Glomerular visceral epithelial cell (primary cell): ENCODE measurements around the gene GATC.
A peak's percentile ranks its signal among the peaks of the same experiment; 100 is the strongest.
"Not testable (repeated sequence)": the region's sequence is repeated elsewhere in the genome, so short reads cannot be mapped to it uniquely, and the experiment has no call there.

Source experiments
- DNase-seq: peaks from one replicate; pipeline ENCODE4 v3.0.0-alpha.2; 2016; ENCODE audit errors: extremely low spot score

GATC gene

GRCh38 chr12:120437735-120438494, 8.3 kb upstream of the GATC start, which contains the start of gene COX6A1:
COX6A1 (plus strand) TSS chr12:120438113; CDS start chr12:120438127, 14 bp downstream.
- peak; percentile 98 for DNase-seq

- DNase-seq: no peak
These were observed 7.6 kb upstream of the GATC start for GRCh38 chr12:120438495-120439198.

- peak; percentile 69 for DNase-seq
These were observed 6.5 kb upstream of the GATC start for GRCh38 chr12:120439646-120440247.

- no peak for DNase-seq
These were observed 1.6 kb upstream of the GATC start for GRCh38 chr12:120444676-120445075.

- DNase-seq: not testable (repeated sequence)
These were observed 567 bp downstream of the GATC start for GRCh38 chr12:120446844-120447178.

GRCh38 chr12:120447992-120448391, 1.7 kb downstream of the GATC start:
- DNase-seq: no peak

- not testable (repeated sequence) for DNase-seq
These were observed 6.3 kb downstream of the GATC start for GRCh38 chr12:120452524-120452923.

- no peak for DNase-seq
These were observed 7.0 kb downstream of the GATC start for GRCh38 chr12:120453060-120453750.

GRCh38 chr12:120453977-120454376, 7.7 kb downstream of the GATC start:
- peak; percentile 8 for DNase-seq

GRCh38 chr12:120455302-120455701, 9.1 kb downstream of the GATC start:
- DNase-seq: no peak

GRCh38 chr12:120457133-120457532, 10.9 kb downstream of the GATC start:
- no peak for DNase-seq

- DNase-seq: no peak
These were observed 13.9 kb downstream of the GATC start for GRCh38 chr12:120460157-120460556.

GRCh38 chr12:120462099-120462640, 15.9 kb downstream of the GATC start:
- DNase-seq: no peak

GRCh38 chr12:120463712-120464111, 17.5 kb downstream of the GATC start:
- DNase-seq: no peak

- DNase-seq: no peak
These were observed 19.5 kb downstream of the GATC start for GRCh38 chr12:120465756-120466155.

GRCh38 chr12:120466560-120467315, 20.5 kb downstream of the GATC start:
- DNase-seq: peak; percentile 40

- no peak for DNase-seq
These were observed 21.2 kb downstream of the GATC start for GRCh38 chr12:120467439-120467838.

- DNase-seq: peak; percentile 53
These were observed 22.1 kb downstream of the GATC start for GRCh38 chr12:120468325-120468820.

- DNase-seq: peak; percentile 26
These were observed 22.7 kb downstream of the GATC start for GRCh38 chr12:120468821-120469449.

- DNase-seq: peak; percentile 96
These were observed 23.4 kb downstream of the GATC start, which contains the start of gene SRSF9 for GRCh38 chr12:120469450-120470149. SRSF9 (minus strand) TSS chr12:120469748; CDS start chr12:120469609, 139 bp downstream.
